ENCODE measurements around the gene GJD4.

The GJD4 gene

DNA sequence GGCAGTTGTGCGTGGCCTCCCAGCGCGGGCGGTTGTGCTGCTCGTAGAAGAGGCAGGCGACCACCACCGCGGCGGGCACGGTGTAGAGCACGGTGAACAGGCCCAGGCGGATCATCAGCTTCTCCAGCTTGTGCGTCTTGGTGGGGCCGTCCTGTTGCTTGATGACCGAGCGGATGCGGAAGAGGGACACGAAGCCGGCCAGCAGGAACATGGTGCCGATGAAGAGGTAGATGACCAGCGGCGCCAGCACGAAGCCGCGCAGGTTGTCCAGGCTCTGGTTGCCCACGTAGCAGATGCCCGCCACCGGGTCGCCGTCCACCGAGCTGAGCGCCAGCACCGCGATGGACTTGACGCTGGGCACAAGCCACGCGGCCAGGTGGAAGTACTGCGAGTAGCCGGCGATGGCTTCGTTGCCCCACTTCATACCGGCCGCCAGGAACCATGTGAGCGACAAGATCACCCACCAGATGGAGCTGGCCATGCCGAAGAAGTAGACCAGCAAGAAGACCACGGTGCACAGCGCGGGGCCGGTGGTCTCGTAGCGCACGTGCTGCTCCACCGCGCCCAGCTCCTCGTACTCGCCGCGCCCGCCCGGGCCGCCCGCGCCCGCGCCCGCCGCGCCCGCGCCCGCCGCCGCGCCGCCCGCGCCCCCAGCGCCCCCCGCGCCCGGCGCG lies 34.7 kb downstream of the GJD4 start:
- Histone ChIP-seq H3K27ac (peak overlapping the region in 1 of 2 donors; percentile 91), H3K4me3 (peak overlapping the region; percentile 81)
- DNase-seq (ENCODE audit: low spot score), result no peak
- TF ChIP-seq, protein P1, sequence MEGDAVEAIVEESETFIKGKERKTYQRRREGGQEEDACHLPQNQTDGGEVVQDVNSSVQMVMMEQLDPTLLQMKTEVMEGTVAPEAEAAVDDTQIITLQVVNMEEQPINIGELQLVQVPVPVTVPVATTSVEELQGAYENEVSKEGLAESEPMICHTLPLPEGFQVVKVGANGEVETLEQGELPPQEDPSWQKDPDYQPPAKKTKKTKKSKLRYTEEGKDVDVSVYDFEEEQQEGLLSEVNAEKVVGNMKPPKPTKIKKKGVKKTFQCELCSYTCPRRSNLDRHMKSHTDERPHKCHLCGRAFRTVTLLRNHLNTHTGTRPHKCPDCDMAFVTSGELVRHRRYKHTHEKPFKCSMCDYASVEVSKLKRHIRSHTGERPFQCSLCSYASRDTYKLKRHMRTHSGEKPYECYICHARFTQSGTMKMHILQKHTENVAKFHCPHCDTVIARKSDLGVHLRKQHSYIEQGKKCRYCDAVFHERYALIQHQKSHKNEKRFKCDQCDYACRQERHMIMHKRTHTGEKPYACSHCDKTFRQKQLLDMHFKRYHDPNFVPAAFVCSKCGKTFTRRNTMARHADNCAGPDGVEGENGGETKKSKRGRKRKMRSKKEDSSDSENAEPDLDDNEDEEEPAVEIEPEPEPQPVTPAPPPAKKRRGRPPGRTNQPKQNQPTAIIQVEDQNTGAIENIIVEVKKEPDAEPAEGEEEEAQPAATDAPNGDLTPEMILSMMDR (IDR thresholded peaks at IDR 0.05), result no peak

DNA sequence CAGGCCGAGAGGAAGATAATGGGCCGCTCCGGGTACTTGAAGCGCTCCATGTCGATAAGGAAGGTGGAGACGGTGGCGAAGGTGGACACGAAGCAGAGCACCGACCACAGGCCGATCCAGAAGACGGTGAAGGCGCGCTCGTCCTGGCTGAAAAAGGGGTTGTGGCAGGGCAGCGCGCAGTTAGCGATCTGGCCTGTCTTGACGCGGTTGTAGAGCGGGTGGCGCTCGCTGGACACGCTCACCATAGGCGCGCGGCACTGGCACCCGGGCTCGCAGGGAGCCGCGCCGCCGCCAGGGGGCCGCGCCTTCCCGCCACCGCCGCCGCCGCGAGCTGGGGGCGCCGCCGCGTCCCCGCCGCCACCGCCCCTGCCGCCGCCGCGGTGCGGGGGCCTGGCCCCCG lies 35.3 kb downstream of the GJD4 start:
- TF ChIP-seq, protein P1 (IDR thresholded peaks at IDR 0.05), result peak; percentile 29
- H3K4me3 ChIP-seq, result peak overlapping the region; percentile 81
- peak overlapping the region in 1 of 2 donors; percentile 91 for H3K27ac ChIP-seq
- no peak for DNase-seq (ENCODE audit: low spot score)

DNA sequence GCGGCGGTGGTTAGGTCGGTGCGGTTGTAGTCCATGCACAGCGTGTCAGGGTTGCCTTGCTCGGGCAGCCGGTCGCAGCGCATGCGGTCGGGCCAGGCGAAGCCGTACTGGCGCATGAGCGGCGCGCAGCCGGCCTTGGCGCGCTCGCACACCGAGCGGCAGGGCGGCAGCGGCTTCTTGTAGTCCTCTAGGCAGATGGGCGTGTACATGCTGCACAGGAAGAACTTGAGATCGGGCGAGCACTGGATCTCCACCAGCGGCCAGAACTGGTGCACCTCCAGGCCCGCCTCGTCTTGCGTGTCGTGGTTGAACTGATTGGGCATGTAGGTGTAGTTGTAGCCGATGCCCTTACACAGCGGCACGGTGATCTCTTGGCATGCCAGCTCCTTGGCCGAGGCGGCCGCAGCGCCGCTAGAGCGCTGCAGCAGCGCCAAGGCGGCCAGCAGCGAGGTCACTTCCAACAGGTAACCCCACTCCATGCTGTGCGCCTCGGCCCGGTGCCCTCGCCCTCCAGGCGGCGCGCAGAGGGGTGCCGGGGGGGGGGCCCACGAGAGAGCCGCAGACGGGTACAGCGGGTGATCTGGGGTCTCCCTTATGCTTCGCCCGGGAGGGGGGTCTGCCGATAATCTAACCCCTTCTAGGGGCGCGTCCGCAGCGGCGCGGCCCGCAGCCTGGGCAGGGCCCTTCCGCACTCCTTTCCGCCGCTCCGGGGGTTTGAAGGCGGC lies 36.0 kb downstream of the GJD4 start:
- peak overlapping the region; percentile 81 for H3K4me3 ChIP-seq
- TF ChIP-seq, protein P1 (IDR thresholded peaks at IDR 0.05), result no peak
- no peak for DNase-seq (ENCODE audit: low spot score)
- H3K27ac ChIP-seq, result peak overlapping the region; percentile 76 to 91

DNA sequence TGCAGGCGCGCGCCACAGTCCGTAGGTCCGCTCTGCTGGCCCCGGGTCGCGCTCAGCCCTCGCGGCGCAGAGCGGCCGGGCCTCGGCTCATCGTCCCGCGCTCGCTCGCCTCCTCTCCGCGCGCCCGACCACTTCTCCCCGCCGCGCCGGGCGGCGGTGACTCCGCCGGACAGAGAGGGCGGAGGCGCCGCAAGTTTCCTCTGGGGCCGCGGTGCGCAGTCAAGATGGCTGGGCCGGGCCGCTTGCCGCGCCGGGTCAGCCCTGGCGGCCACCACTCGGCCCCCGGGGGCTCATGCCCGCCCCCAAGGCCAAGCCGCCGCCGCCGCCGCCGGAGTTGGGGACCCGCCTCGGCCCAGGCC lies 36.5 kb downstream of the GJD4 start:
- Histone ChIP-seq H3K27ac (peak overlapping the region; percentile 76 to 91), H3K4me3 (peak overlapping the region; percentile 81)
- no peak for DNase-seq (ENCODE audit: low spot score)
- TF ChIP-seq, protein P1 (IDR thresholded peaks at IDR 0.05), result no peak

DNA sequence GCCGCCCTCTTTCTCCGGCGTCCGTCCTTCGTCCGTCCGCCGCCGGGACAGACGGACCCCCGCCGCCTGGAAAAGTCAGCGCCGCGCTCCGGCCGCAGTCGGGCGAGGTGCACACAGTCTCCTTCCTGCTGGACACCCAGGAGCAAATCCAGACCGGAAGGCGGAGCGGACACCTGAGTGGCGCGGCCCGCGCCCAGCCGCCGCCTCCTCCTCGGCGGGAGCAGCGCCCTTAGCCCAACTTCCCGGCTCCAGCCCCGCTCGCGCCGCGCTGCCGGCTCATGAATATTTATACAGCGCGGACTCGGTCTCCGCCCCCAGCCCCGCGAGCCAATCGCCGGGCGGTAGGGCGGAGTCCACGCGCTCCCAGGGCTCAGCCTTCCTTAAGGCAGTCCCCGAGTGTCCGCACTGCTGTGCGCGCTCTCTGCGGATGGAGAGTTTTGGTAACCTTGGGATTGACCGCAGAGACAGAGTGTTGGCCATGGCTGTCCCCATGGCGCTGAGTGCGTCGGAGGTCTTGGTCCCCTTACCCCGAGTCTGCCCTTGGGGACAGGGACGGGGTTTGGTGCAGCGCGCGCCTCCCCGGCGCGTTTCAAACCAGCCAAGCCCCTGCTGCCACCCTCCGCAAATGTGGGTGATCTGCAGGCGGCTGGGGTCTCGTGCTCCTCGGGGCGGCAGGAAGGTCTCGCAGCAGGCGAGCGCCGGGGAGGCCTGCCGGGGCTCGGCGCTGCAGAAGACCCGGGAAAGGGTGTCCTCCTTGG lies 37.1 kb downstream of the GJD4 start, which contains the start of gene FZD8:
Gene FZD8, minus strand, starts transcription at position 262 of the 758 bp plus-strand sequence. CDS start 867 bp downstream, outside the sequence.
- TF ChIP-seq, protein P1 (IDR thresholded peaks at IDR 0.05), result no peak
- peak; percentile 91 for DNase-seq (ENCODE audit: low spot score)
- peak within 1 kb of the TSS; percentile 76 to 91 for H3K27ac ChIP-seq

DNA sequence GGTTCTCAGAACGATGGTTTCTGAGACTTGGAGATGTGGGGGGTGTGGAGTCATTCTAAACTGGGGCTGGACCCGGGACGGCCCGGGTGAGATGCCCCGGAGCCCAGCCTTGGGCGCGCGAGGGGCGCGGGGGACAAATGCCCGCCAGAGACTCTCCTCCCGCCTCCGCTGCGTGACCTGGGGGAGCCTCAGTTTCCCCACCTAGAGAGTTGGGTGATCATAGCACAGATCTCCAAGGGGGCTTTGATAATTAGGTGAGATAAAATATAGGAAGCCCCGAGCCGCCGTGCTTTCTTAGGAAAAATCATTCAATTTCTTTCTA lies 37.6 kb downstream of the GJD4 start:
- TF ChIP-seq, protein P1 (IDR thresholded peaks at IDR 0.05), result no peak
- H3K27ac ChIP-seq, result peak overlapping the region; percentile 76 to 91
- DNase-seq (ENCODE audit: low spot score), result no peak
- peak overlapping the region; percentile 81 for H3K4me3 ChIP-seq

More for the DNA sequence above, 37.1 kb downstream of the GJD4 start, which contains the start of gene FZD8:
- H3K4me3 ChIP-seq, result peak within 1 kb of the TSS; percentile 81

Data from coronary artery (tissue), 2 donors.